Nephron (organoid): ENCODE results near the gene GIPR.
"Not testable (repeated sequence)": the region's sequence is repeated elsewhere in the genome, so short reads cannot be mapped to it uniquely, and the experiment has no call there.

ENCODE experiments used
- H3K27ac Mint-ChIP-seq, 3 experiments: 2 replicates each; pipeline ENCODE4 v1.8.0; 2020; ENCODE audit warnings: mixed read lengths in 3 of 3, mild to moderate bottlenecking in 2 of 3, moderate library complexity in 1 of 3
- H3K27me3 Mint-ChIP-seq: 2 replicates; pipeline ENCODE4 v1.8.0; 2021; ENCODE audit warnings: low read depth, mild to moderate bottlenecking, moderate library complexity, mixed read lengths
- H3K36me3 Mint-ChIP-seq: 2 replicates; pipeline ENCODE4 v1.8.0; 2020; ENCODE audit warnings: low read depth, mixed read lengths
- H3K4me1 Mint-ChIP-seq: 2 replicates; pipeline ENCODE4 v1.8.0; 2020; ENCODE audit warnings: mixed read lengths
- H3K4me3 Mint-ChIP-seq, 3 experiments: 2 replicates each; pipeline ENCODE4 v1.8.0; 2020; ENCODE audit warnings: mild to moderate bottlenecking in 3 of 3, mixed read lengths in 3 of 3, moderate library complexity in 2 of 3
- H3K9me3 Mint-ChIP-seq: 2 replicates; pipeline ENCODE4 v1.8.0; 2020; ENCODE audit warnings: mixed read lengths
- TF ChIP-seq, protein P1 (sequence below), 3 experiments: fragments of 200-600 bp; sonication (generic); IDR thresholded peaks; one replicate each; pipeline ENCODE4 v1.5.0; 2021; ENCODE audit warnings: antibody characterized with exemption in 3 of 3; ENCODE audit not compliant: unreplicated experiment in 3 of 3

GIPR gene

GRCh38 chr19:45681391-45682015 lies 13.5 kb downstream of the GIPR start:
- Mint-ChIP-seq H3K9me3 (no peaks in the 10 kb centered on the region), H3K27ac (peak overlapping the region in 1 of 3 experiments; percentile 61), H3K4me1 (no peaks in the 10 kb centered on the region), H3K36me3 (peaks cover 20% of the 10 kb centered on the region), H3K27me3 (peaks cover 40% of the 10 kb centered on the region), H3K4me3 (peak overlapping the region; percentile 71 to 80 (median 72))
- TF ChIP-seq, protein P1, sequence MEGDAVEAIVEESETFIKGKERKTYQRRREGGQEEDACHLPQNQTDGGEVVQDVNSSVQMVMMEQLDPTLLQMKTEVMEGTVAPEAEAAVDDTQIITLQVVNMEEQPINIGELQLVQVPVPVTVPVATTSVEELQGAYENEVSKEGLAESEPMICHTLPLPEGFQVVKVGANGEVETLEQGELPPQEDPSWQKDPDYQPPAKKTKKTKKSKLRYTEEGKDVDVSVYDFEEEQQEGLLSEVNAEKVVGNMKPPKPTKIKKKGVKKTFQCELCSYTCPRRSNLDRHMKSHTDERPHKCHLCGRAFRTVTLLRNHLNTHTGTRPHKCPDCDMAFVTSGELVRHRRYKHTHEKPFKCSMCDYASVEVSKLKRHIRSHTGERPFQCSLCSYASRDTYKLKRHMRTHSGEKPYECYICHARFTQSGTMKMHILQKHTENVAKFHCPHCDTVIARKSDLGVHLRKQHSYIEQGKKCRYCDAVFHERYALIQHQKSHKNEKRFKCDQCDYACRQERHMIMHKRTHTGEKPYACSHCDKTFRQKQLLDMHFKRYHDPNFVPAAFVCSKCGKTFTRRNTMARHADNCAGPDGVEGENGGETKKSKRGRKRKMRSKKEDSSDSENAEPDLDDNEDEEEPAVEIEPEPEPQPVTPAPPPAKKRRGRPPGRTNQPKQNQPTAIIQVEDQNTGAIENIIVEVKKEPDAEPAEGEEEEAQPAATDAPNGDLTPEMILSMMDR (IDR thresholded peaks at IDR 0.05; ENCODE audit: unreplicated experiment in 3 of 3), result peak; percentile 97 to 98 (median 98)

DNA sequence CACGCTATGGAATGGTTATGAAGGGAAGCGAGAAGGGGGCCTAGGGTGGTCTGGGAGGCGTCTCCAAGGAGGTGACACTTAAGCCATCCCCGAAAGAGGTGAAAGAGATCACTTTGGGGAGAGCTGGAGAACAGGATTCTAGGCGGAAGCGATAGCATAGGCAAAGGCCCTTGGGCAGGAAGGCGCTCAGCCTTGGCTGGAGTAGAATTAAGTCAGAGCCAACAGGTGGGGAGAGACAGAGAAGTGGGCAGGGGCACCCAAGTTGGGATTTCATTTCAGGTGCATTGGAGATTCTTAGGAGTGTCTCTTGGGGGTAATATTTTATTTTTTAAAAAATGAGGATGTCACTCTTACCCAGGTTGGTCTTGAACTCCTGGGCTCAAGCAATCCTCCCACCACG lies 14.1 kb downstream of the GIPR start:
- TF ChIP-seq, protein P1 (IDR thresholded peaks at IDR 0.05; ENCODE audit: unreplicated experiment in 3 of 3), result no peak

GRCh38 chr19:45682908-45683307 lies 14.9 kb downstream of the GIPR start:
- H3K36me3 Mint-ChIP-seq, result peaks cover 30% of the 10 kb centered on the region
- H3K4me3 Mint-ChIP-seq, result peak overlapping the region in 1 of 3 experiments; percentile 47
- TF ChIP-seq, protein P1 (IDR thresholded peaks at IDR 0.05; ENCODE audit: unreplicated experiment in 3 of 3), result no peak
- no peaks in the 10 kb centered on the region for H3K9me3 Mint-ChIP-seq
- no peak overlapping the region for H3K27ac Mint-ChIP-seq
- peaks cover 28% of the 10 kb centered on the region for H3K27me3 Mint-ChIP-seq
- H3K4me1 Mint-ChIP-seq, result no peaks in the 10 kb centered on the region

More for the DNA sequence above, 14.1 kb downstream of the GIPR start:
- Mint-ChIP-seq H3K36me3 (peaks cover 25% of the 10 kb centered on the region), H3K27me3 (peaks cover 35% of the 10 kb centered on the region), H3K27ac (peak overlapping the region in 1 of 3 experiments; percentile 19), H3K4me1 (no peaks in the 10 kb centered on the region), H3K4me3 (no peak overlapping the region), H3K9me3 (no peaks in the 10 kb centered on the region)

GRCh38 chr19:45685045-45685444 lies 17.0 kb downstream of the GIPR start:
- not testable (repeated sequence) for H3K4me1 Mint-ChIP-seq, H3K27ac Mint-ChIP-seq, H3K9me3 Mint-ChIP-seq, H3K27me3 Mint-ChIP-seq, H3K4me3 Mint-ChIP-seq
- peaks cover 41% of the 10 kb centered on the region for H3K36me3 Mint-ChIP-seq

- TF ChIP-seq, protein P1 (IDR thresholded peaks at IDR 0.05; ENCODE audit: unreplicated experiment in 3 of 3), result no peak
- Mint-ChIP-seq H3K27me3 (no peaks in the 10 kb centered on the region), H3K9me3 (no peaks in the 10 kb centered on the region), H3K27ac (no peak overlapping the region), H3K4me1 (peaks cover 10% of the 10 kb centered on the region), H3K4me3 (no peak overlapping the region), H3K36me3 (peaks cover 41% of the 10 kb centered on the region)
These were observed 19.6 kb downstream of the GIPR start for GRCh38 chr19:45687599-45687998.

- H3K27me3 Mint-ChIP-seq, result no peaks in the 10 kb centered on the region
- H3K27ac Mint-ChIP-seq, result peak within 1 kb of the TSS; percentile 56 to 92 (median 90)
- H3K4me3 Mint-ChIP-seq, result peak within 1 kb of the TSS; percentile 91 to 96 (median 92)
- H3K36me3 Mint-ChIP-seq, result peaks cover 28% of the 10 kb centered on the region
- TF ChIP-seq, protein P1 (IDR thresholded peaks at IDR 0.05; ENCODE audit: unreplicated experiment in 3 of 3), result no peak
- no peaks in the 10 kb centered on the region for H3K9me3 Mint-ChIP-seq
- peaks cover 10% of the 10 kb centered on the region for H3K4me1 Mint-ChIP-seq
These were observed 23.6 kb downstream of the GIPR start, which contains the start of gene SNRPD2 for GRCh38 chr19:45691516-45692186. TSS of gene SNRPD2 (minus strand) at chr19:45691953. CDS start at chr19:45691888, 65 bp downstream.
